Endothelial cell of umbilical vein (primary cell): Measurements from ENCODE around the gene CCL17. TPM values are rescaled to one million over a fixed set of nuclear protein-coding genes. Genes with fewer than 3 reads are reported as not detected.
A peak's percentile ranks its signal among the peaks of the same experiment; 100 is the strongest.

ENCODE experiments used
- BruUV-seq: library from RNA; stranded (reverse); fragments of 400-500 nt; replicated peaks from 2 replicates; lab custom pipeline; 2021; lab: Mats Ljungman, UMichigan
- CTCF ChIA-PET: fragments of 300-600, 350-600 bp; sonication (Branson Sonifier 250); formaldehyde crosslinking; loops from one replicate; lab custom pipeline; 2021; ENCODE audit warnings: antibody characterized with exemption, inconsistent platforms; lab: Charles Lee
- POLR2A ChIA-PET: fragments of 300-600, 350-600 bp; sonication (Branson Sonifier 250); formaldehyde crosslinking; loops from one replicate; lab custom pipeline; 2021; ENCODE audit warnings: antibody characterized with exemption, inconsistent platforms; lab: Charles Lee
- DNase-seq: peaks from one replicate; pipeline ENCODE4 v3.0.0-alpha.2; 2011; ENCODE audit warnings: low read depth, low spot score
- FAIRE-seq: peaks from 2 replicates; lab custom pipeline; 2011; peaks lifted over from hg19 to GRCh38; lab: Jason Lieb, UNC
- H2AFZ ChIP-seq: 2 replicates; pipeline ENCODE4 v1.6.0; 2012; ENCODE audit warnings: low read depth, low read length, control low read depth, inconsistent platforms
- H3K27ac ChIP-seq: 2 replicates; pipeline ENCODE4 v1.5.1; 2011; ENCODE audit warnings: low read depth, mild to moderate bottlenecking, control low read depth, low read length, moderate library complexity; ENCODE audit not compliant: insufficient read depth
- H3K27me3 ChIP-seq, 2 experiments: 2 replicates each; pipeline versions ENCODE4 v1.6.0 to v1.6.1; 2011; ENCODE audit warnings: low read length in 2 of 2, mixed read lengths in 1 of 2; ENCODE audit not compliant: control insufficient read depth in 2 of 2, insufficient read depth in 2 of 2
- H3K36me3 ChIP-seq, 2 experiments: 2 replicates in 1 of 2; 3 replicates in 1 of 2; pipeline ENCODE4 v1.5.1; 2011; ENCODE audit warnings: low read length in 2 of 2, mild to moderate bottlenecking in 1 of 2, moderate library complexity in 1 of 2; ENCODE audit not compliant: control insufficient read depth in 2 of 2, insufficient read depth in 2 of 2; ENCODE audit errors: extremely low read depth in 1 of 2
- H3K4me1 ChIP-seq: 3 replicates; pipeline ENCODE4 v1.5.1; 2011; ENCODE audit warnings: mild to moderate bottlenecking, low read length; ENCODE audit not compliant: control insufficient read depth, insufficient read depth; ENCODE audit errors: extremely low read depth
- H3K4me2 ChIP-seq: 2 replicates; pipeline ENCODE4 v1.6.1; 2011; ENCODE audit warnings: low read length, control low read depth, mixed read lengths; ENCODE audit not compliant: insufficient read depth
- H3K4me3 ChIP-seq, 3 experiments: fragments of 200-600 bp in 1 of 3; sonication (generic), shearing (Covaris generic) in 1 of 3; replicated peaks in 1 of 3; 2 replicates each; pipeline ENCODE4 v1.5.1; 2011 to 2016; ENCODE audit warnings: control low read depth in 3 of 3, low read length in 3 of 3, mild to moderate bottlenecking in 2 of 3, inconsistent platforms in 1 of 3, low read depth in 1 of 3, moderate library complexity in 1 of 3; ENCODE audit not compliant: insufficient read depth in 1 of 3
- H3K79me2 ChIP-seq: 2 replicates; pipeline ENCODE4 v1.6.0; 2012; ENCODE audit warnings: low read length, inconsistent platforms; ENCODE audit not compliant: control insufficient read depth, insufficient read depth
- H3K9ac ChIP-seq: replicated peaks from 2 replicates; pipeline ENCODE3; 2011; ENCODE audit warnings: low read length, control low read depth; ENCODE audit not compliant: insufficient read depth; ENCODE audit errors: extremely low read depth
- H3K9me1 ChIP-seq: replicated peaks from 3 replicates; pipeline ENCODE4 v1.6.0; 2011; ENCODE audit warnings: mild to moderate bottlenecking, low read length; ENCODE audit not compliant: control insufficient read depth, insufficient read depth; ENCODE audit errors: extremely low read depth
- H3K9me3 ChIP-seq: replicated peaks from 2 replicates; pipeline ENCODE4 v1.5.1; 2012; ENCODE audit warnings: low read length, inconsistent platforms; ENCODE audit not compliant: control insufficient read depth, insufficient read depth
- H4K20me1 ChIP-seq: replicated peaks from 2 replicates; pipeline ENCODE3; 2011; ENCODE audit warnings: mild to moderate bottlenecking, low read length; ENCODE audit not compliant: control insufficient read depth, insufficient read depth; ENCODE audit errors: extremely low read depth
- CTCF ChIP-seq, 2 donors: IDR thresholded peaks; 1 replicate in 1 of 2; 2 replicates in 1 of 2; pipeline ENCODE4 v1.5.1; 2011; ENCODE audit warnings: low read length in 2 of 2, mild to moderate bottlenecking in 2 of 2, moderate library complexity in 2 of 2, control low read depth in 1 of 2, inconsistent platforms in 1 of 2, low read depth in 1 of 2; ENCODE audit not compliant: insufficient read depth in 1 of 2; ENCODE audit errors: extremely low read depth in 1 of 2
- EZH2 ChIP-seq: IDR thresholded peaks from 2 replicates; pipeline ENCODE4 v1.6.1; 2012; ENCODE audit warnings: borderline replicate concordance, low read depth, mild to moderate bottlenecking, moderate library complexity, low read length, inconsistent platforms; ENCODE audit not compliant: severe bottlenecking
- FOS ChIP-seq: IDR thresholded peaks from 2 replicates; pipeline ENCODE4 v1.6.1; 2011; ENCODE audit warnings: mild to moderate bottlenecking, low read length, moderate library complexity, borderline replicate concordance; ENCODE audit not compliant: insufficient read depth
- GATA2 ChIP-seq: IDR thresholded peaks from 2 replicates; pipeline ENCODE4 v1.7.0; 2011; ENCODE audit warnings: low read depth, mild to moderate bottlenecking, moderate library complexity, mixed read lengths, low read length; ENCODE audit not compliant: insufficient read length, insufficient read depth
- JUN ChIP-seq: IDR thresholded peaks from 2 replicates; pipeline ENCODE4 v1.6.1; 2011; ENCODE audit warnings: borderline replicate concordance, low read depth; ENCODE audit not compliant: insufficient read length, insufficient read depth
- MAX ChIP-seq: IDR thresholded peaks from 2 replicates; pipeline ENCODE4 v1.6.1; 2011; ENCODE audit not compliant: insufficient read depth, insufficient read length
- MYC ChIP-seq: IDR thresholded peaks from one replicate; pipeline ENCODE4 v1.6.1; 2011; ENCODE audit warnings: mild to moderate bottlenecking, low read depth, low read length
- POLR2A ChIP-seq: IDR thresholded peaks from 2 replicates; pipeline ENCODE4 v1.6.1; 2012; ENCODE audit warnings: low read depth, mild to moderate bottlenecking, control low read depth, low read length
- POLR2AphosphoS5 ChIP-seq: IDR thresholded peaks from 2 replicates; pipeline ENCODE4 v1.6.1; 2012; ENCODE audit warnings: low read depth, mild to moderate bottlenecking, control low read depth, low read length, moderate library complexity; ENCODE audit not compliant: insufficient read depth
- dilution Hi-C: fragments of 300-500 bp; cut with MboI; formaldehyde crosslinking; loops from one replicate; pipeline ENCODE4 v1.15.0; 2019; ENCODE audit warnings: low sequenced_read_pairs; ENCODE audit not compliant: extremely low pct_ligation_motif_present
- intact Hi-C: fragments of 100-400 bp; cut with micrococcal nuclease; formaldehyde crosslinking; loops from one replicate; pipeline ENCODE4 v1.10.0; 2022
- polyA plus RNA-seq, 4 experiments: library from polyadenylated mRNA; depleted of rRNA in 3 of 4; stranded (reverse) in 3 of 4; unstranded in 1 of 4; fragments of >200 nt; gene quantifications; 2 replicates each; pipeline versions ENCODE4 v1.2.1 to v1.2.3, GENCODE V29; 2011 to 2012; ENCODE audit warnings: missing spikeins in 1 of 4
- total RNA-seq: library from RNA; stranded (reverse); gene quantifications from 2 replicates; pipeline ENCODE4 v1.2.3, GENCODE V29; 2021

The CCL17 gene
- total and polyA plus RNA-seq, 2 donors (not counting 3 experiments of a cell fraction or from before 2014, with no cell fraction given), result not detected

- Histone ChIP-seq H4K20me1 (no peaks in the 10 kb centered on the region), H2AFZ (no peak overlapping the region), H3K9ac (no peak overlapping the region), H3K9me3 (no peaks in the 10 kb centered on the region), H3K36me3 (no peaks in the 10 kb centered on the region), H3K79me2 (no peaks in the 10 kb centered on the region), H3K27me3 (no peaks in the 10 kb centered on the region), H3K27ac (no peak overlapping the region), H3K9me1 (no peaks in the 10 kb centered on the region), H3K4me1 (peaks cover 16% of the 10 kb centered on the region), H3K4me3 (no peak overlapping the region), H3K4me2 (no peak overlapping the region)
- ChIA-PET CTCF (interaction anchor here (0.6 to 16.2 kb wide), 3 partner anchors 12 to 362 kb away, joined by 3 to 507 read pairs (median 3); no protein-coding TSS in a partner anchor), POLR2A (interaction anchor here (0.7 kb wide), 2 partner anchors 110 to 499 kb away, joined by 4 to 8 read pairs; no protein-coding TSS in a partner anchor)
- intact Hi-C loops (no loop called here), dilution Hi-C loops (loop anchor here (25.0 kb wide), 1 partner anchor 101 kb away; no protein-coding TSS in a partner anchor)
- no peak for FAIRE-seq
- no peak for DNase-seq
- no TSS peak for BruUV-seq
- TF ChIP-seq JUN (no peak), FOS (no peak), GATA2 (no peak)
Measured at GRCh38 chr16:57413733-57414132, 9.2 kb downstream of the CCL17 start.

- Histone ChIP-seq H3K4me3 (no peak overlapping the region), H2AFZ (peak overlapping the region; percentile 88), H3K9me1 (no peaks in the 10 kb centered on the region), H3K27me3 (no peaks in the 10 kb centered on the region), H3K79me2 (no peaks in the 10 kb centered on the region), H3K4me1 (peaks cover 7% of the 10 kb centered on the region), H3K27ac (no peak overlapping the region), H4K20me1 (no peaks in the 10 kb centered on the region), H3K9me3 (no peaks in the 10 kb centered on the region), H3K4me2 (no peak overlapping the region), H3K9ac (no peak overlapping the region), H3K36me3 (no peaks in the 10 kb centered on the region)
- dilution Hi-C loops (loop anchor here (25.0 kb wide), 1 partner anchor 104 kb away; no protein-coding TSS in a partner anchor), intact Hi-C loops (loop anchor here (5.0 kb wide), 2 partner anchors 229 to 334 kb away; partner anchors contain the start of genes PSME3IP1 and RSPRY1)
- no peak for TF ChIP-seq GATA2
- no peak for TF ChIP-seq POLR2AphosphoS5
- no peak for TF ChIP-seq JUN
- no peak for TF ChIP-seq FOS
- no peak for TF ChIP-seq MAX
- TF ChIP-seq MYC, result no peak
- no peak for TF ChIP-seq EZH2
- no peak for TF ChIP-seq POLR2A
- no peak for TF ChIP-seq CTCF (IDR thresholded peaks at IDR 0.05; ENCODE audit: extremely low read depth in 1 of 2, insufficient read depth in 1 of 2, low read depth in 1 of 2, low read length in 2 of 2)
- BruUV-seq, result no TSS peak
- no peak for FAIRE-seq
- no peak for DNase-seq
- ChIA-PET CTCF (interaction anchor here (1.0 to 16.2 kb wide), 12 partner anchors 10 to 111 kb away, joined by 3 to 507 read pairs (median 8); partner anchors contain the start of genes CCL17 and POLR2C), POLR2A (no interaction called here)
Measured at GRCh38 chr16:57416084-57416483, 11.5 kb downstream of the CCL17 start.
